HFFc6 (cell line): Measurements from ENCODE around the gene OLFML3. TPM values are rescaled to one million over a fixed set of nuclear protein-coding genes. Genes with fewer than 3 reads are reported as not detected.

ENCODE experiments used
- DNase-seq: peaks from one replicate; pipeline ENCODE4 v3.0.0-alpha.2; 2018
- H3K27ac Mint-ChIP-seq: 2 replicates; pipeline ENCODE4 v1.8.0; 2020; ENCODE audit warnings: mild to moderate bottlenecking, mixed read lengths
- H3K27me3 Mint-ChIP-seq: 2 replicates; pipeline ENCODE4 v1.8.0; 2021; ENCODE audit warnings: mild to moderate bottlenecking, moderate library complexity, mixed read lengths; ENCODE audit not compliant: insufficient read depth
- H3K36me3 Mint-ChIP-seq: 2 replicates; pipeline ENCODE4 v1.8.0; 2021; ENCODE audit warnings: low read depth, mixed read lengths
- H3K4me1 Mint-ChIP-seq: 2 replicates; pipeline ENCODE4 v1.8.0; 2020; ENCODE audit warnings: low read depth, mixed read lengths
- H3K4me3 Mint-ChIP-seq: 2 replicates; pipeline ENCODE4 v1.8.0; 2020; ENCODE audit warnings: mild to moderate bottlenecking, moderate library complexity, mixed read lengths
- H3K9me3 Mint-ChIP-seq: 2 replicates; pipeline ENCODE4 v1.8.0; 2020; ENCODE audit warnings: mild to moderate bottlenecking, mixed read lengths
- total RNA-seq, 6 experiments: library from RNA; stranded (reverse); fragmentation: NEBNext Ultra II Directional; extraction: Animal tissue kit (Norgen Biotek cat#: 25700); gene quantifications; 2 replicates in 1 of 6; 3 replicates in 5 of 6; pipeline ENCODE4 v1.2.3, GENCODE V29; 2021
- TF ChIP-seq, protein P1 (sequence below): fragments of 200-600 bp; sonication (generic); IDR thresholded peaks from 2 replicates; pipeline ENCODE4 v1.5.0; 2021; ENCODE audit warnings: antibody characterized with exemption, mild to moderate bottlenecking

The OLFML3 gene
- total RNA-seq, 6 experiments from 2014 or later, result 66.4 to 130 (median 123) TPM

- peaks cover 3% of the 10 kb centered on the region for H3K27me3 Mint-ChIP-seq
- H3K4me3 Mint-ChIP-seq, result no peak overlapping the region
- H3K9me3 Mint-ChIP-seq, result no peaks in the 10 kb centered on the region
- peaks cover 31% of the 10 kb centered on the region; the same call in 1 of the 2 replicates for H3K36me3 Mint-ChIP-seq
- H3K27ac Mint-ChIP-seq, result no peak overlapping the region
- no peak for DNase-seq
- peaks cover 67% of the 10 kb centered on the region for H3K4me1 Mint-ChIP-seq
- TF ChIP-seq, protein P1, sequence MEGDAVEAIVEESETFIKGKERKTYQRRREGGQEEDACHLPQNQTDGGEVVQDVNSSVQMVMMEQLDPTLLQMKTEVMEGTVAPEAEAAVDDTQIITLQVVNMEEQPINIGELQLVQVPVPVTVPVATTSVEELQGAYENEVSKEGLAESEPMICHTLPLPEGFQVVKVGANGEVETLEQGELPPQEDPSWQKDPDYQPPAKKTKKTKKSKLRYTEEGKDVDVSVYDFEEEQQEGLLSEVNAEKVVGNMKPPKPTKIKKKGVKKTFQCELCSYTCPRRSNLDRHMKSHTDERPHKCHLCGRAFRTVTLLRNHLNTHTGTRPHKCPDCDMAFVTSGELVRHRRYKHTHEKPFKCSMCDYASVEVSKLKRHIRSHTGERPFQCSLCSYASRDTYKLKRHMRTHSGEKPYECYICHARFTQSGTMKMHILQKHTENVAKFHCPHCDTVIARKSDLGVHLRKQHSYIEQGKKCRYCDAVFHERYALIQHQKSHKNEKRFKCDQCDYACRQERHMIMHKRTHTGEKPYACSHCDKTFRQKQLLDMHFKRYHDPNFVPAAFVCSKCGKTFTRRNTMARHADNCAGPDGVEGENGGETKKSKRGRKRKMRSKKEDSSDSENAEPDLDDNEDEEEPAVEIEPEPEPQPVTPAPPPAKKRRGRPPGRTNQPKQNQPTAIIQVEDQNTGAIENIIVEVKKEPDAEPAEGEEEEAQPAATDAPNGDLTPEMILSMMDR, result no peak
These were observed 5.4 kb downstream of the OLFML3 start for GRCh38 chr1:113984710-113985109.

DNA sequence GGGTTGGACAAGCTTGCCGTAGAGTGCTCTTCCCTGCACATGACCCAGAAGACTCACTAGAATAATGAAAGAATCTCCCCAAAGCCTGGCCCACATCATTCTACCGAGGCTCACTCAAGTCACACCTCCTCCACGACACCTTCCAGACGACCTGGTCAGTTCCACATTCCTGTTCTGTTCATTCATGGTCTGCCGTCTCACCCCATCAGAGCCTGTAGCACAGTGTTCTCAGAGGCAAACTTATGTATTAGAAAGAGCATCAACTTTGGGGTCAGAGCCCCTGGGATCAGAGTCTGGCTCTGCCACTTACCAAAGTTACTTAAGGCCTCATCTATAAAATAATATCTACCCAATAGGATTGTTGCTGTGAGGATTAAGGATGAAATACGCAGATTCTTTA lies 7.5 kb downstream of the OLFML3 start:
- TF ChIP-seq, protein P1, result no peak
- no peak overlapping the region for H3K27ac Mint-ChIP-seq
- H3K36me3 Mint-ChIP-seq, result peaks cover 14% of the 10 kb centered on the region; the same call in 1 of the 2 replicates
- H3K27me3 Mint-ChIP-seq, result peaks cover 3% of the 10 kb centered on the region; the same call in 1 of the 2 replicates
- peaks cover 46% of the 10 kb centered on the region for H3K4me1 Mint-ChIP-seq
- no peak for DNase-seq
- H3K4me3 Mint-ChIP-seq, result no peak overlapping the region
- H3K9me3 Mint-ChIP-seq, result no peaks in the 10 kb centered on the region

DNA sequence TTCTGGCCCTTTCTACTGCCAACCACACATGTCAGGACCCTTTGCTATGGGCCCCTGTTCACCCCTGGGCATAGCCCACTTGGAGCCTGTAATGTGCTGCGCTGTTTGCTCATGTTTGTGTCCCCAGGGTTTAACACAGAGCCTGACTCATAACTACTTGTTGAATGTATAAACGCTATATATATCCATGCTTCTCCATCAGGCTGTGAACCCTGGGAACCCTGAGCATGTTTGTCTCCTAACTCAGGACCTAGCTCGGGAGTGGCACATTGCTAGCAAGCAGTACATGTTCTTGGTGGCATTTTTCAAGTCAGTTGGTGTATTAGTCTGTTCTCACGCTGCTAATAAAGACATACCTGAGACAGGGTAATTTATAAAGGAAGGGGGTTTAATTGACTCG lies 8.0 kb downstream of the OLFML3 start:
- Mint-ChIP-seq H3K9me3 (no peaks in the 10 kb centered on the region), H3K4me1 (peaks cover 42% of the 10 kb centered on the region), H3K4me3 (no peak overlapping the region), H3K36me3 (peaks cover 13% of the 10 kb centered on the region; the same call in 1 of the 2 replicates), H3K27ac (no peak overlapping the region), H3K27me3 (peaks cover 3% of the 10 kb centered on the region; the same call in 1 of the 2 replicates)
- TF ChIP-seq, protein P1, result no peak
- no peak for DNase-seq

- Mint-ChIP-seq H3K9me3 (peaks cover 17% of the 10 kb centered on the region), H3K4me3 (no peak overlapping the region), H3K27ac (no peak overlapping the region), H3K4me1 (peaks cover 12% of the 10 kb centered on the region), H3K36me3 (peaks cover 27% of the 10 kb centered on the region), H3K27me3 (peaks cover 5% of the 10 kb centered on the region)
- TF ChIP-seq, protein P1, result no peak
- no peak for DNase-seq
These were observed 11.3 kb downstream of the OLFML3 start for GRCh38 chr1:113990530-113990929.

DNA sequence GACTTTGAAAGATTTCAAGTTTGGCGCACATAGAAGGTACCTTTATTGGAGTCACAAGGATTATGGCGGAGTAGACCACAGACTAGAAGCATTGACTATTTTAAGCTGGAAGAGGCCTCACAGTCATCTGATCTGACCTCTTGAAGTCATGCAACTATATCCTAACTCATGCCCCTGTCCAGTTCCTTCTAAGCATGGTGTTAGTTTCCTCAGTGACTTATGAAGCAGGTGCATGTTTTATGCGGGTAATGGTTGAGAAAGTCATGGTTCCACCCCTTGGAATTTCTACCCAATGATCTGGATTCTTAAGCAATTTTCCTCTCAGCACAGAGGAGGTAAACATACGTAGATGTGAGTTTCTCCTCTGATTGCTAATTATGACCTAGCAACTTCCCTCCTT lies 11.7 kb downstream of the OLFML3 start:
- peaks cover 21% of the 10 kb centered on the region for H3K9me3 Mint-ChIP-seq
- peaks cover 12% of the 10 kb centered on the region for H3K4me1 Mint-ChIP-seq
- TF ChIP-seq, protein P1, result no peak
- no peak overlapping the region for H3K4me3 Mint-ChIP-seq
- H3K27ac Mint-ChIP-seq, result no peak overlapping the region
- H3K27me3 Mint-ChIP-seq, result peaks cover 5% of the 10 kb centered on the region
- peaks cover 27% of the 10 kb centered on the region for H3K36me3 Mint-ChIP-seq
- no peak for DNase-seq
